ENCODE measurements around the gene FEN1. TPM values are rescaled to one million over a fixed set of nuclear protein-coding genes. Genes with fewer than 3 reads are reported as not detected.

The FEN1 gene
- total and polyA plus RNA-seq, 2 experiments from 2014 or later = 15.4 to 21.0 TPM

GRCh38 chr11:61832207-61832606 lies 39.5 kb downstream of the FEN1 start:
- Histone ChIP-seq H3K4me1 (ENCODE audit: insufficient read depth) (peaks cover 32% of the 10 kb centered on the region), H3K27me3 (no peaks in the 10 kb centered on the region), H3K36me3 (replicated peaks; ENCODE audit: insufficient read depth, low read depth) (no peaks in the 10 kb centered on the region), H3K9me3 (ENCODE audit: low read depth) (no peaks in the 10 kb centered on the region), H3K4me3 (no peak overlapping the region), H4K20me1 (ENCODE audit: insufficient read depth, poor library complexity, severe bottlenecking) (peaks cover 57% of the 10 kb centered on the region), H3K79me2 (peaks cover 87% of the 10 kb centered on the region), H3K9me2 (replicated peaks; ENCODE audit: insufficient read depth) (no peaks in the 10 kb centered on the region), H2AFZ (no peak overlapping the region), H3K27ac (no peak overlapping the region), H3K4me2 (peak overlapping the region; percentile 93)
- 94% methylated on average over 4 of the region's 4 CpGs for WGBS (ENCODE audit: low lambda C conversion rate, missing lambda C conversion rate)
- TF ChIP-seq CTCF (IDR thresholded peaks at IDR 0.05; ENCODE audit: poor library complexity) (no peak), EZH2phosphoT487 (IDR thresholded peaks at IDR 0.05; ENCODE audit: low read depth, severe bottlenecking, unreplicated experiment) (no peak), EZH2 (IDR thresholded peaks at IDR 0.05; ENCODE audit: borderline replicate concordance) (no peak)
- DNase-seq (ENCODE audit: low spot score) = no peak

GRCh38 chr11:61832754-61833153 lies 40.0 kb downstream of the FEN1 start:
- no peaks in the 10 kb centered on the region for H3K9me3 ChIP-seq (ENCODE audit: low read depth)
- H3K4me3 ChIP-seq = no peak overlapping the region
- H2AFZ ChIP-seq = no peak overlapping the region
- no peak for TF ChIP-seq CTCF (IDR thresholded peaks at IDR 0.05; ENCODE audit: poor library complexity)
- no peak for TF ChIP-seq EZH2phosphoT487 (IDR thresholded peaks at IDR 0.05; ENCODE audit: low read depth, severe bottlenecking, unreplicated experiment)
- TF ChIP-seq EZH2 (IDR thresholded peaks at IDR 0.05; ENCODE audit: borderline replicate concordance) = no peak
- H3K27me3 ChIP-seq = no peaks in the 10 kb centered on the region
- peaks cover 32% of the 10 kb centered on the region for H3K4me1 ChIP-seq (ENCODE audit: insufficient read depth)
- no peak overlapping the region for H3K4me2 ChIP-seq
- no peaks in the 10 kb centered on the region for H3K36me3 ChIP-seq (replicated peaks; ENCODE audit: insufficient read depth, low read depth)
- H4K20me1 ChIP-seq (ENCODE audit: insufficient read depth, poor library complexity, severe bottlenecking) = peaks cover 61% of the 10 kb centered on the region
- 90% methylated on average over 7 of the region's 7 CpGs for WGBS (ENCODE audit: low lambda C conversion rate, missing lambda C conversion rate)
- H3K9me2 ChIP-seq (replicated peaks; ENCODE audit: insufficient read depth) = no peaks in the 10 kb centered on the region
- no peak for DNase-seq (ENCODE audit: low spot score)
- no peak overlapping the region for H3K27ac ChIP-seq
- H3K79me2 ChIP-seq = peaks cover 91% of the 10 kb centered on the region

- 90% methylated on average over 11 of the region's 11 CpGs for WGBS (ENCODE audit: low lambda C conversion rate, missing lambda C conversion rate)
- Histone ChIP-seq H3K79me2 (peaks cover 89% of the 10 kb centered on the region), H3K9me2 (replicated peaks; ENCODE audit: insufficient read depth) (no peaks in the 10 kb centered on the region), H3K27me3 (no peaks in the 10 kb centered on the region), H4K20me1 (ENCODE audit: insufficient read depth, poor library complexity, severe bottlenecking) (peaks cover 63% of the 10 kb centered on the region), H2AFZ (no peak overlapping the region), H3K4me1 (ENCODE audit: insufficient read depth) (peaks cover 32% of the 10 kb centered on the region), H3K9me3 (ENCODE audit: low read depth) (no peaks in the 10 kb centered on the region), H3K4me3 (no peak overlapping the region), H3K36me3 (replicated peaks; ENCODE audit: insufficient read depth, low read depth) (no peaks in the 10 kb centered on the region), H3K27ac (no peak overlapping the region), H3K4me2 (no peak overlapping the region)
- no peak for DNase-seq (ENCODE audit: low spot score)
- no peak for TF ChIP-seq EZH2 (IDR thresholded peaks at IDR 0.05; ENCODE audit: borderline replicate concordance)
- TF ChIP-seq EZH2phosphoT487 (IDR thresholded peaks at IDR 0.05; ENCODE audit: low read depth, severe bottlenecking, unreplicated experiment) = no peak
- TF ChIP-seq CTCF (IDR thresholded peaks at IDR 0.05; ENCODE audit: poor library complexity) = no peak
These were observed 40.8 kb downstream of the FEN1 start for GRCh38 chr11:61833471-61833870.

GRCh38 chr11:61833926-61834277 lies 41.2 kb downstream of the FEN1 start:
- no peaks in the 10 kb centered on the region for H3K9me3 ChIP-seq (ENCODE audit: low read depth)
- peaks cover 32% of the 10 kb centered on the region for H3K4me1 ChIP-seq (ENCODE audit: insufficient read depth)
- TF ChIP-seq CTCF (IDR thresholded peaks at IDR 0.05; ENCODE audit: poor library complexity) (no peak), EZH2 (IDR thresholded peaks at IDR 0.05; ENCODE audit: borderline replicate concordance) (no peak), EZH2phosphoT487 (IDR thresholded peaks at IDR 0.05; ENCODE audit: low read depth, severe bottlenecking, unreplicated experiment) (no peak)
- H4K20me1 ChIP-seq (ENCODE audit: insufficient read depth, poor library complexity, severe bottlenecking) = peaks cover 63% of the 10 kb centered on the region
- H3K36me3 ChIP-seq (replicated peaks; ENCODE audit: insufficient read depth, low read depth) = no peaks in the 10 kb centered on the region
- H3K27me3 ChIP-seq = no peaks in the 10 kb centered on the region
- H3K4me2 ChIP-seq = no peak overlapping the region
- no peak overlapping the region for H3K4me3 ChIP-seq
- DNase-seq (ENCODE audit: low spot score) = no peak
- H3K9me2 ChIP-seq (replicated peaks; ENCODE audit: insufficient read depth) = no peaks in the 10 kb centered on the region
- peak overlapping the region; percentile 85 for H3K27ac ChIP-seq
- H2AFZ ChIP-seq = no peak overlapping the region
- H3K79me2 ChIP-seq = peaks cover 85% of the 10 kb centered on the region
- 95% methylated on average over 12 of the region's 12 CpGs for WGBS (ENCODE audit: low lambda C conversion rate, missing lambda C conversion rate)
